Keratinocyte (primary cell): ENCODE data around the gene DNAH8. TPM values are rescaled to one million over a fixed set of nuclear protein-coding genes. Genes with fewer than 3 reads are reported as not detected.

Experiments used
- DNase-seq: peaks from one replicate; pipeline ENCODE4 v3.0.0-alpha.2; 2011; ENCODE audit warnings: low read depth, missing footprints, low spot score
- FAIRE-seq: peaks from 2 replicates; lab custom pipeline; 2011; peaks lifted over from hg19 to GRCh38; lab: Jason Lieb, UNC
- H2AFZ ChIP-seq: 2 replicates; pipeline ENCODE4 v1.6.0; 2012; ENCODE audit warnings: low read length, control low read depth, inconsistent platforms; ENCODE audit not compliant: control insufficient read depth
- H3K27ac ChIP-seq: 2 replicates; pipeline ENCODE4 v1.5.1; 2011; ENCODE audit warnings: low read length; ENCODE audit not compliant: control insufficient read depth, insufficient read depth
- H3K27me3 ChIP-seq: 3 replicates; pipeline ENCODE4 v1.6.0; 2011; ENCODE audit warnings: low read length; ENCODE audit not compliant: control insufficient read depth, insufficient read depth; ENCODE audit errors: extremely low read depth
- H3K36me3 ChIP-seq, 2 experiments: 2 replicates in 1 of 2; 3 replicates in 1 of 2; pipeline ENCODE4 v1.5.1; 2011; ENCODE audit warnings: low read length in 2 of 2, mild to moderate bottlenecking in 1 of 2; ENCODE audit not compliant: control insufficient read depth in 2 of 2, insufficient read depth in 2 of 2; ENCODE audit errors: extremely low read depth in 1 of 2
- H3K4me1 ChIP-seq: 3 replicates; pipeline ENCODE4 v1.5.1; 2011; ENCODE audit warnings: low read length; ENCODE audit not compliant: control insufficient read depth, insufficient read depth; ENCODE audit errors: extremely low read depth
- H3K4me2 ChIP-seq: 3 replicates; pipeline ENCODE4 v1.6.0; 2011; ENCODE audit warnings: low read depth, low read length; ENCODE audit not compliant: control insufficient read depth, insufficient read depth; ENCODE audit errors: extremely low read depth
- H3K4me3 ChIP-seq, 3 experiments: fragments of 200-600 bp in 1 of 3; sonication (generic) in 1 of 3; 2 replicates in 2 of 3; 3 replicates in 1 of 3; pipeline ENCODE4 v1.5.1; 2011 to 2016; ENCODE audit warnings: low read length in 3 of 3, mild to moderate bottlenecking in 3 of 3, control low read depth in 2 of 3, inconsistent platforms in 1 of 3, low read depth in 1 of 3, mixed read lengths in 1 of 3, mixed run types in 1 of 3, moderate library complexity in 1 of 3; ENCODE audit not compliant: control insufficient read depth in 2 of 3, insufficient read depth in 2 of 3; ENCODE audit errors: extremely low read depth in 1 of 3
- H3K79me2 ChIP-seq: 2 replicates; pipeline ENCODE4 v1.6.0; 2012; ENCODE audit warnings: low read length; ENCODE audit not compliant: control insufficient read depth, insufficient read depth
- H3K9ac ChIP-seq: 3 replicates; pipeline ENCODE4 v1.6.0; 2011; ENCODE audit warnings: low read length; ENCODE audit not compliant: control insufficient read depth, insufficient read depth; ENCODE audit errors: extremely low read depth
- H3K9me1 ChIP-seq: 3 replicates; pipeline ENCODE4 v1.6.0; 2011; ENCODE audit warnings: low read length; ENCODE audit not compliant: control insufficient read depth, insufficient read depth; ENCODE audit errors: extremely low read depth
- H3K9me3 ChIP-seq: 2 replicates; pipeline ENCODE4 v1.5.1; 2012; ENCODE audit warnings: low read depth, low read length; ENCODE audit not compliant: control insufficient read depth
- H4K20me1 ChIP-seq: 3 replicates; pipeline ENCODE4 v1.6.0; 2011; ENCODE audit warnings: low read length; ENCODE audit not compliant: control insufficient read depth, insufficient read depth; ENCODE audit errors: extremely low read depth
- CTCF ChIP-seq, 3 experiments: IDR thresholded peaks in 1 of 3; conservative IDR thresholded peaks in 1 of 3; optimal IDR thresholded peaks in 1 of 3; 2 replicates in 2 of 3; 3 replicates in 1 of 3; pipeline versions ENCODE3 to v1.5.1; 2011; ENCODE audit warnings: low read length in 3 of 3, mild to moderate bottlenecking in 3 of 3, moderate library complexity in 2 of 3, control low read depth in 1 of 3, inconsistent platforms in 1 of 3; ENCODE audit not compliant: insufficient read depth in 2 of 3; ENCODE audit errors: extremely low read depth in 1 of 3
- EZH2 ChIP-seq: IDR thresholded peaks from one replicate; pipeline ENCODE4 v1.6.1; 2012; ENCODE audit warnings: inconsistent platforms, mild to moderate bottlenecking, low read length, moderate library complexity
- dilution Hi-C: fragments of 300-500 bp; cut with MboI; formaldehyde crosslinking; loops from one replicate; pipeline ENCODE4 v1.7.0; 2020; ENCODE audit warnings: low sequenced_read_pairs; ENCODE audit not compliant: extremely low pct_ligation_motif_present
- polyA plus RNA-seq, 5 experiments: library from polyadenylated mRNA; depleted of rRNA in 3 of 5; stranded (reverse) in 3 of 5; stranded (forward) in 1 of 5; unstranded in 1 of 5; fragments of >200 nt; gene quantifications; 1 replicate in 1 of 5; 2 replicates in 3 of 5; 3 replicates in 1 of 5; pipeline versions ENCODE4 v1.2.1 to v1.2.3, GENCODE V29; 2011 to 2012; ENCODE audit warnings: missing spikeins in 2 of 5, low read depth in 1 of 5, low replicate concordance in 1 of 5

DNAH8 gene
- polyA plus RNA-seq, 1 donor (not counting 4 experiments of a cell fraction or from before 2014, with no cell fraction given): 0.01 TPM

- TF ChIP-seq CTCF (optimal IDR thresholded peaks at IDR 0.05 in 1 of 3, IDR thresholded peaks at IDR 0.05 in 1 of 3, conservative IDR thresholded peaks at IDR 0.05 in 1 of 3; ENCODE audit: extremely low read depth in 1 of 3, insufficient read depth in 2 of 3, low read length in 3 of 3): no peak
- no peak for TF ChIP-seq EZH2
- no peak for DNase-seq
These were observed 347.1 kb downstream of the DNAH8 start for GRCh38 chr6:39062014-39062740.

GRCh38 chr6:39063526-39063925 lies 348.4 kb downstream of the DNAH8 start:
- Histone ChIP-seq H4K20me1 (no peaks in the 10 kb centered on the region), H3K79me2 (no peaks in the 10 kb centered on the region), H3K27ac (no peak overlapping the region), H3K9ac (no peak overlapping the region), H3K9me3 (no peaks in the 10 kb centered on the region), H2AFZ (no peak overlapping the region), H3K27me3 (peaks cover 40% of the 10 kb centered on the region), H3K4me2 (no peak overlapping the region), H3K4me1 (no peaks in the 10 kb centered on the region), H3K36me3 (no peaks in the 10 kb centered on the region), H3K9me1 (no peaks in the 10 kb centered on the region), H3K4me3 (no peak overlapping the region)
- dilution Hi-C loops: no loop called here
- FAIRE-seq (no peak), DNase-seq (no peak)
- no peak for TF ChIP-seq CTCF (optimal IDR thresholded peaks at IDR 0.05 in 1 of 3, IDR thresholded peaks at IDR 0.05 in 1 of 3, conservative IDR thresholded peaks at IDR 0.05 in 1 of 3; ENCODE audit: extremely low read depth in 1 of 3, insufficient read depth in 2 of 3, low read length in 3 of 3)

More at GRCh38 chr6:39062014-39062740, 347.1 kb downstream of the DNAH8 start:
- no peaks in the 10 kb centered on the region for H4K20me1 ChIP-seq
- peaks cover 38% of the 10 kb centered on the region for H3K27me3 ChIP-seq
- no peak overlapping the region for H3K27ac ChIP-seq
- no peak overlapping the region for H3K4me3 ChIP-seq
- no peak for FAIRE-seq
- dilution Hi-C loops: no loop called here
- no peaks in the 10 kb centered on the region for H3K9me1 ChIP-seq
- H3K4me1 ChIP-seq: no peaks in the 10 kb centered on the region
- H3K4me2 ChIP-seq: no peak overlapping the region
- H2AFZ ChIP-seq: no peak overlapping the region
- H3K9me3 ChIP-seq: no peaks in the 10 kb centered on the region
- H3K79me2 ChIP-seq: no peaks in the 10 kb centered on the region
- no peak overlapping the region for H3K9ac ChIP-seq
- H3K36me3 ChIP-seq: no peaks in the 10 kb centered on the region
